ENCODE data around the gene DDX43.

DNA sequence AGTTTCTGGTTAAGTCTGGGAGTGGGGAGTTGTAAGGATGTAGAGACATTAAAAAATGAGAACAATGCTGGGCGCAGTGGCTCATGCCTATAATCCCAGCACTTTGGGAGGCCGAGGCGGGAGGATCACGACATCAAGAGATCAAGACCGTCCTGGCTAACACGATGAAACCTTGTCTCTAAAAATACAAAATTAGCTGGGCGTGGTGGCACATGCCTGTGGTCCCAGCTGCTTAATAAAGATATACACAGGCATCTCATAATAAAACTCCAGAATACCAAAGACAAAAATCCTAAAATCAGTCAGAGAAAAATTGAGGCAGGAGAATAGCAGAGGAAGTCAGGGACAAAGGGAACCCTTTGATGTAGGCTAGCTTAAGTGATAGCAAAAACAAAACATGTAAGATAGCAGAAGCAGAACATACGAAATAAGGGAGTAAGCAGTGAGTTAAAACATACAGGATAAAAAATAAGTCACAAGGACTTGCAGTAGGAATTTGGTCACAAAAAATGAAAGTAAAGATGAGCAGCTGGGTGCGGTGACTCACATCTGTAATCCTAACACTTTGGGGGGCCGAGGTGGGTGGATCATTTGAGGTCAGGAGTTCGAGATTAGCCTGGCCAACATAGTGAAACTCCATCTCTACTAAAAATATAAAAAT lies 23.6 kb downstream of the DDX43 start:
- TF ChIP-seq CTCF (IDR thresholded peaks at IDR 0.05) (no peak), POLR2A (IDR thresholded peaks at IDR 0.05) (no peak)

All from ovary (tissue), 3 donors.